HepG2 (cell line): ENCODE data around the gene NFIC. TPM values are rescaled to one million over a fixed set of nuclear protein-coding genes. Genes with fewer than 3 reads are reported as not detected.

Experiments
- ATM ChIP-seq: fragments of 450-650 bp; IDR thresholded peaks from 2 replicates; pipeline ENCODE4 v1.7.1; 2017; ENCODE audit warnings: mild to moderate bottlenecking, borderline replicate concordance
- CAMTA2 ChIP-seq: sonication (generic); formaldehyde crosslinking; IDR thresholded peaks from 2 replicates; pipeline ENCODE4 v1.4.0; 2020; ENCODE audit warnings: mild to moderate bottlenecking, missing genetic modification reagents, borderline replicate concordance
- DNMT1 ChIP-seq: sonication (generic); formaldehyde crosslinking; IDR thresholded peaks from 2 replicates; pipeline ENCODE4 v1.5.1; 2020; ENCODE audit warnings: mild to moderate bottlenecking, missing genetic modification reagents
- ELF3 ChIP-seq: IDR thresholded peaks from 2 replicates; pipeline ENCODE4 v1.6.1; 2016; ENCODE audit warnings: missing genetic modification reagents, missing compliant biosample characterization
- HES4 ChIP-seq: sonication (generic); formaldehyde crosslinking; IDR thresholded peaks from 2 replicates; pipeline ENCODE4 v1.9.0; 2021; ENCODE audit warnings: mild to moderate bottlenecking, missing genetic modification reagents, borderline replicate concordance
- HNF1A ChIP-seq, 2 experiments: sonication (generic) in 1 of 2; formaldehyde crosslinking in 1 of 2; IDR thresholded peaks; 2 replicates each; pipeline versions ENCODE4 v1.4.0 to v1.6.1; 2016 to 2020; ENCODE audit warnings: borderline replicate concordance in 1 of 2, low read depth in 1 of 2, mild to moderate bottlenecking in 1 of 2, missing genetic modification reagents in 1 of 2
- KDM6A ChIP-seq: IDR thresholded peaks from 2 replicates; pipeline ENCODE4 v1.6.1; 2016; ENCODE audit warnings: low read depth
- LCORL ChIP-seq, 2 experiments: fragments of 450-650 bp in 1 of 2; sonication (generic) in 1 of 2; formaldehyde crosslinking in 1 of 2; IDR thresholded peaks; 2 replicates each; pipeline versions ENCODE4 v1.5.0 to v1.6.1; 2017 to 2020; ENCODE audit warnings: antibody characterized with exemption in 1 of 2, missing genetic modification reagents in 1 of 2
- MED13 ChIP-seq: sonication (generic); formaldehyde crosslinking; IDR thresholded peaks from 2 replicates; pipeline ENCODE4 v1.5.0; 2020; ENCODE audit warnings: missing genetic modification reagents
- MEF2D ChIP-seq: sonication (generic); formaldehyde crosslinking; IDR thresholded peaks from 2 replicates; pipeline ENCODE4 v1.5.1; 2020; ENCODE audit warnings: mild to moderate bottlenecking, missing genetic modification reagents
- MTF1 ChIP-seq: sonication (generic); formaldehyde crosslinking; IDR thresholded peaks from 2 replicates; pipeline ENCODE4 v1.5.0; 2020; ENCODE audit warnings: missing genetic modification reagents
- MTF2 ChIP-seq: sonication (generic); formaldehyde crosslinking; IDR thresholded peaks from 2 replicates; pipeline ENCODE4 v1.5.0; 2020; ENCODE audit warnings: missing genetic modification reagents, borderline replicate concordance
- NBN ChIP-seq: fragments of 450-650 bp; conservative IDR thresholded peaks from 2 replicates; pipeline ENCODE4 v1.6.1; 2017
- NCOR1 ChIP-seq: fragments of 200-600 bp; sonication (generic); IDR thresholded peaks from 2 replicates; pipeline ENCODE4 v1.7.0; 2017; ENCODE audit warnings: antibody characterized with exemption, low read length, borderline replicate concordance
- NFATC3 ChIP-seq: sonication (generic); formaldehyde crosslinking; IDR thresholded peaks from 2 replicates; pipeline ENCODE4 v1.5.1; 2020; ENCODE audit warnings: mild to moderate bottlenecking, missing genetic modification reagents
- SIN3A ChIP-seq: IDR thresholded peaks from 2 replicates; pipeline ENCODE4 v1.6.1; 2011; ENCODE audit warnings: low read depth, mild to moderate bottlenecking, control low read depth, low read length, borderline replicate concordance
- TCF7L2 ChIP-seq: IDR thresholded peaks from 2 replicates; pipeline ENCODE4 v1.6.1; 2011; ENCODE audit warnings: mild to moderate bottlenecking, low read depth, low read length, moderate library complexity
- THYN1 ChIP-seq: sonication (generic); formaldehyde crosslinking; IDR thresholded peaks from 2 replicates; pipeline ENCODE4 v1.8.1; 2023; ENCODE audit warnings: low read depth, mild to moderate bottlenecking, moderate library complexity, missing genetic modification reagents, borderline replicate concordance
- XRCC5 ChIP-seq: fragments of 200-400 bp; formaldehyde crosslinking; optimal IDR thresholded peaks from 2 replicates; pipeline ENCODE3; 2017; ENCODE audit warnings: mild to moderate bottlenecking, low read length
- ZEB1 ChIP-seq: IDR thresholded peaks from 2 replicates; pipeline ENCODE4 v1.6.1; 2012; ENCODE audit warnings: mild to moderate bottlenecking, low read depth, inconsistent platforms; ENCODE audit not compliant: insufficient replicate concordance
- ZNF33A ChIP-seq: sonication (generic); formaldehyde crosslinking; IDR thresholded peaks from 2 replicates; pipeline ENCODE4 v1.5.1; 2020; ENCODE audit warnings: missing genetic modification reagents, mild to moderate bottlenecking, moderate library complexity, borderline replicate concordance
- ZNF670 ChIP-seq: sonication (generic); formaldehyde crosslinking; IDR thresholded peaks from 2 replicates; pipeline ENCODE4 v1.8.0; 2022; ENCODE audit warnings: mild to moderate bottlenecking, missing genetic modification reagents, borderline replicate concordance
- ZNF788 ChIP-seq: sonication (generic); formaldehyde crosslinking; IDR thresholded peaks from 2 replicates; pipeline ENCODE4 v1.5.0; 2020; ENCODE audit warnings: mild to moderate bottlenecking, missing genetic modification reagents, borderline replicate concordance
- polyA plus RNA-seq, 8 experiments: library from polyadenylated mRNA; depleted of rRNA in 3 of 8; stranded (reverse) in 7 of 8; unstranded in 1 of 8; fragments of >200 nt; fragmentation: Illumina TruSeq in 4 of 8; extraction: Trizol in 4 of 8; gene quantifications; 2 replicates each; pipeline versions ENCODE4 v1.2.1 to v1.2.3, GENCODE V29; 2011 to 2016; ENCODE audit warnings: low read depth in 4 of 8, missing spikeins in 1 of 8, mixed read lengths in 1 of 8; ENCODE audit not compliant: insufficient read depth in 1 of 8
- total RNA-seq, 5 experiments: library from RNA; depleted of rRNA; stranded (reverse); fragments of >200 nt; fragmentation: Illumina TruSeq; extraction: Trizol; gene quantifications; 2 replicates each; pipeline ENCODE4 v1.2.3, GENCODE V29; 2016; ENCODE audit warnings: low read depth in 1 of 5
- TF ChIP-seq, protein P1 (sequence below): sonication (generic); formaldehyde crosslinking; IDR thresholded peaks from 2 replicates; pipeline ENCODE4 v1.5.0; 2020; ENCODE audit warnings: mild to moderate bottlenecking, missing genetic modification reagents

NFIC gene
- total and polyA plus RNA-seq, 2 of the 13 experiments (the other 11 are each of a cell fraction or from before 2014, with no cell fraction given) = 1.3 to 2.5 TPM

- TF ChIP-seq ZNF788 (CRISPR knock-in tag) (peak; percentile 88), ATM (peak; percentile 31; the same call in 1 of the 2 replicates), MTF2 (CRISPR knock-in tag) (no peak), DNMT1 (CRISPR knock-in tag) (no peak), HES4 (CRISPR knock-in tag) (no peak), THYN1 (CRISPR knock-in tag) (no peak), TCF7L2 (no peak), NBN (no peak), CAMTA2 (CRISPR knock-in tag) (0 out of 2 replicates have a peak, but pooled peaks have one; percentile 1), MEF2D (CRISPR knock-in tag) (peak; percentile 52), ZEB1 (no peak), ZNF33A (CRISPR knock-in tag) (no peak), NFATC3 (CRISPR knock-in tag) (0 out of 2 replicates have a peak, but pooled peaks have one; percentile 41), LCORL (IDR thresholded peaks at IDR 0.05) (0 out of 2 replicates have a peak, but pooled peaks have one; percentile 46), LCORL (CRISPR knock-in tag; IDR thresholded peaks at IDR 0.05) (peak; percentile 96), XRCC5 (peak; percentile 44), ELF3 (CRISPR knock-in tag) (peak; percentile 60; the same call in 1 of the 2 replicates), NCOR1 (peak; percentile 58; the same call in 1 of the 2 replicates), MTF1 (CRISPR knock-in tag) (no peak), HNF1A (IDR thresholded peaks at IDR 0.05; ENCODE audit: low read depth) (no peak; the same call in 1 of the 2 replicates), HNF1A (CRISPR knock-in tag; IDR thresholded peaks at IDR 0.05; ENCODE audit: borderline replicate concordance) (peak; percentile 66; the same call in 1 of the 2 replicates), SIN3A (0 out of 2 replicates have a peak, but pooled peaks have one; percentile 61), MED13 (CRISPR knock-in tag) (peak; percentile 88; the same call in 1 of the 2 replicates), ZNF670 (CRISPR knock-in tag) (0 out of 2 replicates have a peak, but pooled peaks have one; percentile 60), KDM6A (peak; percentile 63; the same call in 1 of the 2 replicates)
- TF ChIP-seq, protein P1, sequence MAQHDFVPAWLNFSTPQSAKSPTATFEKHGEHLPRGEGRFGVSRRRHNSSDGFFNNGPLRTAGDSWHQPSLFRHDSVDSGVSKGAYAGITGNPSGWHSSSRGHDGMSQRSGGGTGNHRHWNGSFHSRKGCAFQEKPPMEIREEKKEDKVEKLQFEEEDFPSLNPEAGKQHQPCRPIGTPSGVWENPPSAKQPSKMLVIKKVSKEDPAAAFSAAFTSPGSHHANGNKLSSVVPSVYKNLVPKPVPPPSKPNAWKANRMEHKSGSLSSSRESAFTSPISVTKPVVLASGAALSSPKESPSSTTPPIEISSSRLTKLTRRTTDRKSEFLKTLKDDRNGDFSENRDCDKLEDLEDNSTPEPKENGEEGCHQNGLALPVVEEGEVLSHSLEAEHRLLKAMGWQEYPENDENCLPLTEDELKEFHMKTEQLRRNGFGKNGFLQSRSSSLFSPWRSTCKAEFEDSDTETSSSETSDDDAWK (CRISPR knock-in tag) = no peak
Measured at GRCh38 chr19:3398114-3398899, 31.9 kb downstream of the NFIC start (continued).
